Caco-2 (cell line): ENCODE results near the gene TIGD1. TPM values are rescaled to one million over a fixed set of nuclear protein-coding genes. Genes with fewer than 3 reads are reported as not detected.

ENCODE experiments used
- BruUV-seq: library from RNA; stranded (reverse); fragments of 400-500 nt; replicated peaks from 2 replicates; lab custom pipeline; 2021; lab: Mats Ljungman, UMichigan
- CTCF ChIA-PET: fragments of 300-600 bp; sonication (Branson Sonifier 250); formaldehyde crosslinking; loops from one replicate; lab custom pipeline; 2022; ENCODE audit warnings: antibody characterized with exemption; lab: Charles Lee
- POLR2A ChIA-PET: fragments of 300-600 bp; sonication (Branson Sonifier 250); formaldehyde crosslinking; loops from one replicate; lab custom pipeline; 2022; ENCODE audit warnings: antibody characterized with exemption; lab: Charles Lee
- DNase-seq, 2 experiments: peaks; one replicate each; pipeline versions ENCODE4 v3.0.0 to v3.0.0-alpha.2; 2020 to 2022
- H3K27me3 ChIP-seq: replicated peaks from 2 replicates; pipeline ENCODE4 v1.6.0; 2011; ENCODE audit warnings: low read length; ENCODE audit not compliant: control insufficient read depth, insufficient read depth
- H3K36me3 ChIP-seq: 2 replicates; pipeline ENCODE4 v1.5.1; 2011; ENCODE audit warnings: low read length; ENCODE audit not compliant: control insufficient read depth, insufficient read depth
- H3K4me1 ChIP-seq: fragments of 250-450 bp; sonication (Bioruptor Pico); 2 replicates; pipeline ENCODE4 v1.5.1; 2020; ENCODE audit warnings: mild to moderate bottlenecking
- H3K4me3 ChIP-seq: 2 replicates; pipeline ENCODE4 v1.5.1; 2011; ENCODE audit warnings: low read depth, mild to moderate bottlenecking, control low read depth, low read length
- H3K9me3 ChIP-seq: fragments of 250-450 bp; sonication (Bioruptor Pico); 2 replicates; pipeline ENCODE4 v1.5.1; 2020; ENCODE audit warnings: mild to moderate bottlenecking, moderate library complexity
- H3K27ac Mint-ChIP-seq: one replicate; pipeline ENCODE4 v1.8.0; 2022; ENCODE audit warnings: mixed read lengths; ENCODE audit not compliant: unreplicated experiment
- H3K27me3 Mint-ChIP-seq: one replicate; pipeline ENCODE4 v1.8.0; 2022; ENCODE audit warnings: mixed read lengths; ENCODE audit not compliant: insufficient read depth, unreplicated experiment
- H3K36me3 Mint-ChIP-seq: one replicate; pipeline ENCODE4 v1.8.0; 2022; ENCODE audit warnings: mild to moderate bottlenecking, mixed read lengths; ENCODE audit not compliant: insufficient read depth, unreplicated experiment
- H3K4me1 Mint-ChIP-seq: one replicate; pipeline ENCODE4 v1.8.0; 2022; ENCODE audit warnings: low read depth, mixed read lengths; ENCODE audit not compliant: unreplicated experiment
- H3K4me3 Mint-ChIP-seq: one replicate; pipeline ENCODE4 v1.8.0; 2022; ENCODE audit warnings: mild to moderate bottlenecking, moderate library complexity, mixed read lengths; ENCODE audit not compliant: unreplicated experiment
- H3K9me3 Mint-ChIP-seq: one replicate; pipeline ENCODE4 v1.8.0; 2022; ENCODE audit warnings: mixed read lengths; ENCODE audit not compliant: unreplicated experiment
- CTCF ChIP-seq, 2 experiments: fragments of 200-600 bp in 1 of 2; IDR thresholded peaks; 1 replicate in 1 of 2; 2 replicates in 1 of 2; pipeline versions ENCODE4 v1.5.1 to v1.8.0; 2011 to 2022; ENCODE audit warnings: antibody characterized with exemption in 1 of 2, control low read depth in 1 of 2, inconsistent platforms in 1 of 2, low read depth in 1 of 2, low read length in 1 of 2, mild to moderate bottlenecking in 1 of 2, moderate library complexity in 1 of 2; ENCODE audit not compliant: insufficient read depth in 1 of 2, severe bottlenecking in 1 of 2, unreplicated experiment in 1 of 2
- intact Hi-C: fragments of 100-400 bp; cut with micrococcal nuclease; formaldehyde crosslinking; loops from one replicate; pipeline ENCODE4 v1.10.0; 2022; ENCODE audit not compliant: unreplicated experiment
- total RNA-seq: library from RNA; stranded (reverse); gene quantifications from 2 replicates; pipeline ENCODE4 v1.2.3, GENCODE V29; 2022

Gene TIGD1
- total RNA-seq, 1 experiment from 2014 or later = 4.4 TPM

- no peaks in the 10 kb centered on the region for H3K27me3 Mint-ChIP-seq
- Histone ChIP-seq H3K27me3 (no peaks in the 10 kb centered on the region), H3K36me3 (no peaks in the 10 kb centered on the region), H3K4me1 (peaks cover 8% of the 10 kb centered on the region), H3K4me3 (no peak overlapping the region), H3K9me3 (no peaks in the 10 kb centered on the region)
- ChIA-PET CTCF (no interaction called here), POLR2A (no interaction called here)
- H3K4me3 Mint-ChIP-seq = no peak overlapping the region
- H3K36me3 Mint-ChIP-seq = no peaks in the 10 kb centered on the region
- peaks cover 13% of the 10 kb centered on the region for H3K4me1 Mint-ChIP-seq
- BruUV-seq = no TSS peak
- intact Hi-C loops = loop anchor here (5.0 kb wide), 1 partner anchor 79 kb away; no protein-coding TSS in a partner anchor
- no peak for DNase-seq
- H3K27ac Mint-ChIP-seq = no peak overlapping the region
- H3K9me3 Mint-ChIP-seq = no peaks in the 10 kb centered on the region
- TF ChIP-seq CTCF (IDR thresholded peaks at IDR 0.05; ENCODE audit: insufficient read depth in 1 of 2, low read depth in 1 of 2, low read length in 1 of 2, severe bottlenecking in 1 of 2, unreplicated experiment in 1 of 2) = no peak
These were observed 29.3 kb downstream of the TIGD1 start for GRCh38 chr2:232521098-232521497.

- intact Hi-C loops = loop anchor here (5.0 kb wide), 1 partner anchor 78 kb away; no protein-coding TSS in a partner anchor
- no peak overlapping the region for H3K4me3 ChIP-seq
- no peaks in the 10 kb centered on the region for H3K27me3 Mint-ChIP-seq
- POLR2A ChIA-PET = no interaction called here
- H3K9me3 Mint-ChIP-seq = no peaks in the 10 kb centered on the region
- no peak overlapping the region for H3K4me3 Mint-ChIP-seq
- H3K4me1 Mint-ChIP-seq = peaks cover 19% of the 10 kb centered on the region
- H3K27ac Mint-ChIP-seq = no peak overlapping the region
- H3K27me3 ChIP-seq = no peaks in the 10 kb centered on the region
- no peaks in the 10 kb centered on the region for H3K9me3 ChIP-seq
- CTCF ChIA-PET = no interaction called here
- BruUV-seq = no TSS peak
- no peak for TF ChIP-seq CTCF (IDR thresholded peaks at IDR 0.05; ENCODE audit: insufficient read depth in 1 of 2, low read depth in 1 of 2, low read length in 1 of 2, severe bottlenecking in 1 of 2, unreplicated experiment in 1 of 2)
- no peak for DNase-seq
- no peaks in the 10 kb centered on the region for H3K36me3 ChIP-seq
- H3K36me3 Mint-ChIP-seq = no peaks in the 10 kb centered on the region
- peaks cover 14% of the 10 kb centered on the region for H3K4me1 ChIP-seq
These were observed 29.9 kb downstream of the TIGD1 start for GRCh38 chr2:232520489-232520888.

GRCh38 chr2:232519581-232520438 lies 30.5 kb downstream of the TIGD1 start, which contains the start of gene PRSS56:
Gene PRSS56, plus strand, starts transcription at chr2:232520388. Its CDS starts 211 bp downstream, at chr2:232520599.
- ChIA-PET CTCF (no interaction called here), POLR2A (no interaction called here)
- Mint-ChIP-seq H3K9me3 (no peaks in the 10 kb centered on the region), H3K27me3 (no peaks in the 10 kb centered on the region), H3K4me3 (no peak within 1 kb of the TSS), H3K27ac (no peak within 1 kb of the TSS), H3K4me1 (peaks cover 20% of the 10 kb centered on the region), H3K36me3 (no peaks in the 10 kb centered on the region)
- BruUV-seq = no TSS peak
- intact Hi-C loops = loop anchor here (5.0 kb wide), 1 partner anchor 78 kb away; no protein-coding TSS in a partner anchor
- Histone ChIP-seq H3K4me1 (peaks cover 14% of the 10 kb centered on the region), H3K27me3 (no peaks in the 10 kb centered on the region), H3K36me3 (no peaks in the 10 kb centered on the region), H3K9me3 (no peaks in the 10 kb centered on the region), H3K4me3 (no peak within 1 kb of the TSS)
- no peak for TF ChIP-seq CTCF (IDR thresholded peaks at IDR 0.05; ENCODE audit: insufficient read depth in 1 of 2, low read depth in 1 of 2, low read length in 1 of 2, severe bottlenecking in 1 of 2, unreplicated experiment in 1 of 2)
- no peak for DNase-seq
